ENCODE measurements around the gene EIF3D. TPM values are rescaled to one million over a fixed set of nuclear protein-coding genes. Genes with fewer than 3 reads are reported as not detected.

The EIF3D gene
- total RNA-seq, 1 donor from 2014 or later, result 133 TPM

- H3K4me1 ChIP-seq, result peaks cover 70% of the 10 kb centered on the region
- ATAC-seq, result no peak
- DNase-seq, result no peak
These were observed 61.0 kb downstream of the EIF3D start for GRCh38 chr22:36467946-36468345.

GRCh38 chr22:36467042-36467810, 61.7 kb downstream of the EIF3D start:
- DNase-seq, result no peak
- Histone ChIP-seq H3K4me3 (no peak overlapping the region), H3K9me3 (no peaks in the 10 kb centered on the region), H3K4me1 (peaks cover 78% of the 10 kb centered on the region), H3K36me3 (peaks cover 22% of the 10 kb centered on the region), H3K27ac (peak overlapping the region; percentile 79), H3K27me3 (ENCODE audit: low read depth) (no peaks in the 10 kb centered on the region)
- ATAC-seq, result peak in 1 of 2 donors; percentile 2
- intact Hi-C loops (cut with DNase I), result no loop called here
- no peak for TF ChIP-seq CTCF (IDR thresholded peaks at IDR 0.05)

More at GRCh38 chr22:36467946-36468345, 61.0 kb downstream of the EIF3D start:
- H3K9me3 ChIP-seq, result no peaks in the 10 kb centered on the region
- H3K27me3 ChIP-seq (ENCODE audit: low read depth), result no peaks in the 10 kb centered on the region
- H3K36me3 ChIP-seq, result peaks cover 28% of the 10 kb centered on the region
- H3K27ac ChIP-seq, result peak overlapping the region; percentile 79
- intact Hi-C loops (cut with DNase I), result no loop called here
- TF ChIP-seq CTCF (IDR thresholded peaks at IDR 0.05), result no peak
- no peak overlapping the region for H3K4me3 ChIP-seq

DNA sequence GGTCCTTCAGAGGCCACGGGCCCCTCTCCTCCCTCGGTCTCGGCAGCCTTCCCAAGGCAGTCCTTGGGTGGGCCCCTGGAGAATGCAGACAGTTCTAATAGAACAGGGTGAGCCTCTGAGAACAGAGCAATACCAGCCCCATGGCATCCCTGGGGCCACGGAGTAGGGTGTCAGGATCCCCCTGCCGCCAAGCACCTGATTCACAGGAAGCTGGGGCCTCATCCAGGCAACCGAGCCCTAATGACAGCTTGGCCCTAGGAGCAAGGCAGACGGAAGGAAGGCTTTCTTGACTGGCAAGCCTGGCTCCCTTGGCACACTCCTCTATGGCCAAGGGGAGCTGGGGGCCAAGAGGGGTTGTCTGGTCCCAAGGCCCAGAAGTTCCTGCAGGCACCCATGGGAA, 62.7 kb downstream of the EIF3D start:
- ATAC-seq, result no peak
- no peak overlapping the region for H3K4me3 ChIP-seq
- no peak for TF ChIP-seq CTCF (IDR thresholded peaks at IDR 0.05)
- H3K27me3 ChIP-seq (ENCODE audit: low read depth), result no peaks in the 10 kb centered on the region
- H3K4me1 ChIP-seq, result peaks cover 87% of the 10 kb centered on the region
- intact Hi-C loops (cut with DNase I), result no loop called here
- no peaks in the 10 kb centered on the region for H3K9me3 ChIP-seq
- H3K27ac ChIP-seq, result peak overlapping the region; percentile 79
- DNase-seq, result no peak
- peaks cover 13% of the 10 kb centered on the region for H3K36me3 ChIP-seq

DNA sequence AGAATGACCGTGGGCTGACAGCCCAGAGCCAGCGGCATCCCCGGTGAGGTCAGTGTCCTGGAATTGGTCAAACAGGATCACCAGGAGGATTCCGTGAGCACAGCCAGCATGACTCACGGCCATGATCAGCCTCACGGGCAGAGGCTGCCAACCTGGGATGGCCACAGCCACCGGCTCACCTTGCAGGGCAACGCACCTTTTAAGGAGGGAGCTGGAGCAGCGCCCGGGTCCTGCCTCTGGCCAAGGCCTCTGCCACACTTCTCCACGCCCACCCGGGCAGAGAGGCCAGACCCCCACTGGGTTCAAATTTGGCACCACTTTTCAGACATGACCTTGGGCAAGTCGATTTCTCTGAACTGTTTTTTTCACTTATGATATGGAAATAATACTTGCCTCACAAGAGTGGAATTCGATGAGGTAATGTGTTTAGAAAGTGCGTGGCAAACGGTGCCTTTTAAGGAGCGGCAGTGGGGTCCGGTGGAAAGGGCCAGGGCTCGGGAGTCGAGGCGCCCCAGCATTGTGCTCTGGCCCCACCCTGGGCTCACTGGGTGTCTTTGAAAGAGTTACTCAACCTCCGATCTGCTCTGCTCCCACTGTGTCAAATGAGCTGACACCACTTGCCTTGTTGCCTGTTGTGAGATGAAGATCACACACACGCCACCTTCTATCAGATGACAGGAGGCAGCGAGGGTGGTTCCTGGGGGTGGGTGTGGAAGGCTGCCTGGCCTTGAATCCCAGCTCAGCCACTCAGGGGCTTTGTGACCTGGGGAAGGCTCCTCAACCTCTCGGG, 63.5 kb downstream of the EIF3D start:
- Histone ChIP-seq H3K4me1 (peaks cover 87% of the 10 kb centered on the region), H3K27me3 (ENCODE audit: low read depth) (no peaks in the 10 kb centered on the region), H3K36me3 (peaks cover 7% of the 10 kb centered on the region), H3K9me3 (no peaks in the 10 kb centered on the region), H3K27ac (peak overlapping the region; percentile 79), H3K4me3 (no peak overlapping the region)
- no peak for TF ChIP-seq CTCF (IDR thresholded peaks at IDR 0.05)
- peak; percentile 84 for DNase-seq
- peak; percentile 65 to 80 for ATAC-seq
- intact Hi-C loops (cut with DNase I), result no loop called here

DNA sequence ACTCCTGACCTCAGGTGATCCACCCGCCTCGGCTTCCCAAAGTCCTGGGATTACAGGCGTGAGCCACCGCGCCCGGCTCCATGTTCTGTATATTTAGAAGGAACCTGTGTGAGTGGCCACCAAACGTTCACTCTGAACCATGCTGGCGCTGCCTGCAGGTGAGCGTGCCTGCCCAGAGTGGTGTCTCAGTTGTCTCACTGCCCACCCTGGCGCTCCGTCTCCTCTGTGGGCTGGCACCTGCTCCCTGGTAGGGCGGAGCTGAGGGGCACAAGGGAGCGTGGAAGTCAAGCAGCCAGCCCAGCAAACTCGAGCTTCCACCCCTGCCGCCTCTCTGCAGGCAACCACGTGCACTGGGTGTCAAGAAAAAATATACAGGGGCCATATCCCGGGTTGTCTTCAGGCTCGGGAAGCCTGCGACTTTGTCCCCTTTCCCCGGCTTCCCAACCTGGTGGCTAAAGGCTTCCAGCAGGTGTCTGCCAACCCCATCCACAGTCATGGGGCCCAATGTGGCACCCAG, 64.2 kb downstream of the EIF3D start:
- peak overlapping the region; percentile 79 for H3K27ac ChIP-seq
- DNase-seq, result no peak
- intact Hi-C loops (cut with DNase I), result no loop called here
- no peak overlapping the region for H3K4me3 ChIP-seq
- H3K4me1 ChIP-seq, result peaks cover 80% of the 10 kb centered on the region
- H3K9me3 ChIP-seq, result no peaks in the 10 kb centered on the region
- H3K27me3 ChIP-seq (ENCODE audit: low read depth), result no peaks in the 10 kb centered on the region
- no peak for TF ChIP-seq CTCF (IDR thresholded peaks at IDR 0.05)
- H3K36me3 ChIP-seq, result peaks cover 7% of the 10 kb centered on the region
- no peak for ATAC-seq
